Bone marrow (tissue), 2 donors: ENCODE data around the gene RHBG.
"Not testable (repeated sequence)": the region's sequence is repeated elsewhere in the genome, so short reads cannot be mapped to it uniquely, and the experiment has no call there.

Experiments
- DNase-seq, 2 donors: peaks; one replicate each; lab custom pipeline; 2025; lab: John Stamatoyannopoulos, UW

Gene RHBG

GRCh38 chr1:156368889-156369684 lies at the start of gene RHBG:
Gene RHBG (plus strand): TSS chr1:156369211. CDS start chr1:156369250, 39 bp downstream.
- DNase-seq, result no peak

GRCh38 chr1:156319664-156320063 lies 49.3 kb upstream of the RHBG start:
- peak in 1 of 2 donors; percentile 2 for DNase-seq

GRCh38 chr1:156320560-156320959 lies 48.5 kb upstream of the RHBG start:
- no peak for DNase-seq

GRCh38 chr1:156323179-156323578 lies 45.8 kb upstream of the RHBG start:
- not testable (repeated sequence) for DNase-seq

GRCh38 chr1:156336242-156336641 lies 32.8 kb upstream of the RHBG start:
- no peak for DNase-seq

DNA sequence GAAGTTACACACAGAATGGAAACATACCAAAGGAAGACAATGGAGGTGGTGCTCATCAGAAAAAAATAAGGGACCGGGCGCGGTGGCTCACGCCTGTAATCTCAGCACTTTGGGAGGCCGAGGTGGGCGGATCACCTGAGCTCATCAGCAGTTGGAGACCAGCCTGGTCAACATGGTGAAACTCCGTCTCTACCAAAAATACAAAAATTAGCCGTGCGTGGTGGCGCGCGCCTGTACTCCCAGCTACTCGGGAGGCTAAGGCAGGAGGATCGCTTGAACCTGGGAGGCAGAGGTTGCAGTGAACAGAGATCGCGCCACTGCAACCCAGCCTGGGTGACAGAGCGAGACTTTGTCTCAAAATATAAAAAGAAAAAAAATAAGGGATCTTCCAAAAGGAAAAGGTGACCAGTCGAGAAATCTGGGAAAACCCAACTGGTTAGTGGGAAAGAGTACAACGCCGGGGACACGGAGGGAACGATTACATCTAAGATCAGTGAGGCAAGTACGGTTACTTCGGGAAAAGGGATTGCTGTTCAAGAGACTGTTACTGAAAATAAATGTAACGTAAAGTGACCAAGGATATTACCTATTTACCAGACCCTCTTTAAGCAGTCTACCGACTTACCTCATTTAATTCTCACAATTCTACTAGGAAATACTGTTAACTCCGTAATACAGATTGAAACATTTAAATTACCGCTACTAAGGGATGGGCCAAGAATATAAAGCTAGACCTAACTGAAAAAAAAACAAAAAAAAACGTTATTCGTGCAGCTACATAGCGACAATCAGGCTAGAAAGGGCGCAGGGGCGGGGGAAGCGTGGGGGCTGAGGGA lies 31.7 kb upstream of the RHBG start:
- DNase-seq, result no peak

- no peak for DNase-seq
Observed at GRCh38 chr1:156337888-156338179, 31.2 kb upstream of the RHBG start.

GRCh38 chr1:156338180-156338976 lies 30.6 kb upstream of the RHBG start, which contains the start of the genes CCT3 and TSACC:
Gene CCT3 (minus strand): TSS chr1:156338292. CDS start chr1:156338184, 108 bp downstream.
Gene TSACC (plus strand): TSS chr1:156338526. CDS start chr1:156339758, 1,232 bp downstream.
- DNase-seq, result peak; percentile 98 to 100

- DNase-seq, result no peak
Observed at GRCh38 chr1:156342166-156342955, 26.6 kb upstream of the RHBG start.

GRCh38 chr1:156344409-156344808 lies 24.6 kb upstream of the RHBG start:
- no peak for DNase-seq

- not testable (repeated sequence) for DNase-seq
Observed at GRCh38 chr1:156346035-156346434, 23.0 kb upstream of the RHBG start.

- DNase-seq, result no peak
Observed at GRCh38 chr1:156346636-156347035, 22.4 kb upstream of the RHBG start.

DNA sequence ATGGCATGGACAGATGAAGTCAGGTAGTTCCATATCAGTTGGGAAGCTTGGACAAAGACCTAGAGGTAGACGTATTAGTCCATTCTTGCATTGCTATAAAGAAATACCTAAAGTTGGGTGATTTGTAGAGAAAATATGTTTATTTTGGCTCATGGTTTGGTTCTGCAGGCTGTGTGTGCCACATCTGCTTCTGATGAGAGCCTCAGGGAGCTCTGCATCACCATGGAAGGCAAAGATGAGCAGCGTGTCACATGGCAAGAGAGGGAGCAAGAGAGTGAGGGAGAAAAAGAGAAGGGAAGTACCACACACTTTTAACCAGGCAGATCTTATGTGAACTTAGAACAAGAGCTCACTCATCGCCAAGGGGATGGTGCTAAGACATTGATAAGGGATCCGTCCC lies 21.7 kb upstream of the RHBG start:
- no peak for DNase-seq

GRCh38 chr1:156352481-156352880 lies 16.5 kb upstream of the RHBG start:
- not testable (repeated sequence) for DNase-seq

GRCh38 chr1:156356262-156356874 lies 12.6 kb upstream of the RHBG start:
- DNase-seq, result no peak

DNA sequence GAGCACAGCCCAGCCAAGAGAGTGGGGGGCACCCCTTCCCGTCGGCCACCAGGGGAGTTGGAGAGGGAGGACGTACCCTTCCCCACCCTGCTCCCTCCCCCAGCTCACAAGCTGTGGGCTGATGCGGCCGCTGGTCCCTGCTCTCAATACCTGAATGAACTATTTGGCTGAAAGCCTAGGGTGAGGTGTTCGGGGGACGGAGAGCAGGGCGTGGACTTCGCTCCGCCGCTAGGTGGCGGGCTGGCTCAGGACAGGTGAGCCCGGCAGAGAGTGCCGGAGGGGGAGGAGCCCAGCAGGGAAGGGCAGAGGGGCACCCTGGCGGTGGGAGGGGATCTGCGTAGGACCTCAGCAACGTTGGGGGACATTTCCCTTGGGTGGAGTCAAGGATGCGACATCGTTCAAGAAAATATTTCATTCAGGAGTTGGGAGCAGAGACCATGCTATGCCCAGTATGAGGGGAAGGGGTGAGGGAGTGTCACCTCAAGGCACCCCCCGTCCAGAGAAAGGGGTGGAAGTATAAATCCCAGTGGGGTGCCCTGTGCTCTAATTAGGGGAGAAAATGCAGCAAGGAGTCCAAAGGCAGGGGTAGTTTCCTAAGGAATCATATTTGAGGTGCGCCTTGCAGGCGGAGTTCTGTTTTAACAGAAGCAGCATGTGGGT lies 12.0 kb upstream of the RHBG start:
- no peak for DNase-seq

DNA sequence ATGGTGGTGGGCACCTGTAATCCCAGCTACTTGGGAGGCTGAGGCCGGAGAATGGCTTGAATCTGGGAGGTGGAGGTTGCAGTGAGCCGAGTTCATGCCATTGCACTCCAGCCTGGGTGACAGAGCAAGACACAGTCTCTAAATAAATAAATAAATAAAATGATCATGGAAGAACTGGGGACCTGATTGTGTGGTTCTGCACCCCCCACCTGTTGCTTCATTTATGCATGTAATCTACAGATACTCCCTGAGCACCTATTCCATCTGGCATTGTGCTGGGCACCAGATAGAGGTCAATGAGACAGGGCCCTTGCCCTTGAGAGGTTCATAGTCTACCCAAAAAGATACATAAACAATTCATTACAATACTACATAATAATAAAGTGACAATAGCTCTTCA lies 11.0 kb upstream of the RHBG start:
- no peak for DNase-seq

GRCh38 chr1:156358641-156359040 lies 10.4 kb upstream of the RHBG start:
- no peak for DNase-seq

GRCh38 chr1:156359249-156359648 lies 9.8 kb upstream of the RHBG start:
- DNase-seq, result no peak

GRCh38 chr1:156359973-156360372 lies 9.0 kb upstream of the RHBG start:
- DNase-seq, result no peak
